ENCODE data around the gene ACAD10.

GRCh38 chr12:111789779-111790178, 103.9 kb downstream of the ACAD10 start:
- TF ChIP-seq, protein P1, sequence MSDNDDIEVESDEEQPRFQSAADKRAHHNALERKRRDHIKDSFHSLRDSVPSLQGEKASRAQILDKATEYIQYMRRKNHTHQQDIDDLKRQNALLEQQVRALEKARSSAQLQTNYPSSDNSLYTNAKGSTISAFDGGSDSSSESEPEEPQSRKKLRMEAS (IDR thresholded peaks at IDR 0.05; ENCODE audit: low read depth, low read length) = no peak
- TF ChIP-seq HDAC6 (IDR thresholded peaks at IDR 0.05; ENCODE audit: unreplicated experiment) (no peak), CTCF (IDR thresholded peaks at IDR 0.05 in 2 of 3, conservative IDR thresholded peaks at IDR 0.05 in 1 of 3; ENCODE audit: control insufficient read depth in 2 of 3, extremely low read depth in 1 of 3, insufficient read depth in 1 of 3, low read depth in 3 of 3, low read length in 3 of 3) (no peak), CHD4 (IDR thresholded peaks at IDR 0.05) (no peak), EP300 (IDR thresholded peaks at IDR 0.05; ENCODE audit: borderline replicate concordance in 1 of 2, control insufficient read depth in 1 of 2, low read depth in 2 of 2, low read length in 2 of 2) (no peak), POLR2AphosphoS5 (IDR thresholded peaks at IDR 0.05; ENCODE audit: low read length) (no peak), YY1 (IDR thresholded peaks at IDR 0.05; ENCODE audit: low read depth, low read length) (no peak), SMC3 (IDR thresholded peaks at IDR 0.05; ENCODE audit: borderline replicate concordance, low read length) (no peak)
